Bone marrow (tissue), 2 donors: ENCODE results near the gene LMNA.
A peak's percentile ranks its signal among the peaks of the same experiment; 100 is the strongest.
"Not testable (repeated sequence)": the region's sequence is repeated elsewhere in the genome, so short reads cannot be mapped to it uniquely, and the experiment has no call there.

Experiments
- DNase-seq, 2 donors: peaks; one replicate each; lab custom pipeline; 2025; lab: John Stamatoyannopoulos, UW

Gene LMNA

DNA sequence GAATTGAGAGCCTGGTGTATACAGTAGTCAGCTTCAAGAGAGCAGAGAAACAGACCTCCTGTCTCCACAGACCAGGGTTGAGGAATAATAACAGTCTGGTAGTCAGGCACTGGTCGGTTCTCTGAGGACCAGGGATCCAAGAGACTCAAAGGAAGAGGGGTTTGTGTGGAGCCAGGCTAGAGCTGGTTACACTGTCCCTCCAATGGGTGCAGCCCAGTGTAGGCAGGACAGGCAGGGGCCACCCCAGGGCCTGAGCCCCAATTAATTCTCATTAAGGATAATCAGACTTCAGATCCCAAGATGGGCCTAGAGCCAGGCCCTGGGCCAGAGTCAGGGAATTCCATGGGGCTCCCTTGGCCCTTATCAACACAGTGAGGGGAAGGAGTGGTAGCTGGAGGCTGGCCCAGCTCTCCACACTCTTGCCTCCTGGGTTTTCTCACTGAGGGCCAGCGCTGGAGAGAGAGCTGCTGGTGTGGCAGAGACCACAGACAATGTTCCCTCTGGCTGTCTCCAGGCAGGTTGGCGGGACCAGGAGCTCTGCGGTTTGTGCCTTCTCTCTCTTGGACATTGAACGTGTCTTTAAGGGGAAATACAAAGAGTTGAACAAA is 48.0 kb downstream of the LMNA start:
- DNase-seq, result no peak

DNA sequence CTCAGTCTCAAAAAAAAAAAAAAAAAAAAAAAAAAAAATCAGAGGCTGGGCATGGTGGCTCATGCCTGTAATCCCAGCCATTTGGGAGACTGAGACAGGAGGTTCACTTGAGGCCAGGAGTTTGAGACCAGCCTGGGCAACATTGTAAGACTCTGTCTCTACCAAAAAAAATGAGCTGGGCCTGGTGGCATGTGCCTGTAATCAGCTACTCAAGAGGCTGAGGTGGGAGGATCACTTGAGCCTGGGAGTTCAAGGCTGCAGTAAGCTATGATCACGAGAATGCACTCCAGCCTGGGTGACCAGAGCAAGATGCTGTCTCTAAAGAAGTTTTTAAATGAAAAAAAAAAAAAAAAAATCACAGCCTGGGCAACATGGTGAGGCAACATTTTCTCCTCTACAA is 49.2 kb downstream of the LMNA start:
- no peak for DNase-seq

DNA sequence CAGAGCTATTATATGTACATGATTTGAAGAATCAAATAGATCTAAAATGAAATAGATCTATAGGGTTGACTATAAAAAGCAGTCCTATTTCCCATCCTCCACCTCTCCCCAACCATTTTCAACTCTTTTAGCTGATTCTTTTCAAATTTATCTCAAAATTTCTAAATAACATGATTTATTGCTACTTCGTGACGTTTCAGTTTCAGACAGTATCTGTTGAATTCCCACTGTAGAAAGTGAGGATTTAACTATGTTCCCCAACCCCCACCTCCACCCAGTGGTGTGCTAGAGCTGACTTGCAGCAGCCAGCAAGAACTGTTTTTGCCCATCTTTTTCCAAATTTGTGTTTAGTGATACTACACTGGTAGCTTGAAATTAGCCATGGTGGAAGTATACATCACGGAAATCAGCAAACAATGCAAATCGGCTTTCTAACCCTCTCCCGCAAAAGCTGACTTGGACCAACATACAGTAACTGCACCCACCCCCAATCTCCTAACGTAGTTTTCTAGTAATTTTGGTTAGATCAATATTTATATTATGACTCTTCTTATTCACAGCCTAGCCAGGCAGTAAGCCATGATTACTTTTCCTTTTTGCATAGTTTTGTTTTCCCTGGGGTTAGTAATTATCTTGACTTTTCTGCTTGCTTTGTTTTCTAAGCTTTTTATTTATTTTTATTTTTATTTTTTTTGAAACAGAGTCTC is 49.8 kb downstream of the LMNA start:
- no peak for DNase-seq

DNA sequence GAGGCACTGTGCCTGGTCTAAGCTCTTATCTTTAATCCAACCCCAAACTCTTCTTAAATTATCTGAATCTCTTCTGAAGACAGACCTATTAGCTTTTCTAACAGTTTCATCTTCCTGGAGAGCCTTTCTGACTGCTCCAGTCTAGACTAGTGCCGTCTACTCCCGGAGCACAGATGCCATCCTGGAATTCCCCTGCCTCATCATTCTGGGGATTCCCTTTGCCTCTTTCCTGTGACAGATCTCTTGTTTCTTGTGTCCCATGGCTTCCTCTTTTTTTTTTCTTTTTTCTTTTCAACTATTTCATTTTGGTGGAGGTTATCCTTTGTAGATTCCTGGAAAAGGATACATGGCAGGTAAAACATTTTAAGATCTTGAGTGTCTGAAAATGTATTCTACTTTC is 50.6 kb downstream of the LMNA start:
- peak in 1 of 2 donors; percentile 3 for DNase-seq

DNA sequence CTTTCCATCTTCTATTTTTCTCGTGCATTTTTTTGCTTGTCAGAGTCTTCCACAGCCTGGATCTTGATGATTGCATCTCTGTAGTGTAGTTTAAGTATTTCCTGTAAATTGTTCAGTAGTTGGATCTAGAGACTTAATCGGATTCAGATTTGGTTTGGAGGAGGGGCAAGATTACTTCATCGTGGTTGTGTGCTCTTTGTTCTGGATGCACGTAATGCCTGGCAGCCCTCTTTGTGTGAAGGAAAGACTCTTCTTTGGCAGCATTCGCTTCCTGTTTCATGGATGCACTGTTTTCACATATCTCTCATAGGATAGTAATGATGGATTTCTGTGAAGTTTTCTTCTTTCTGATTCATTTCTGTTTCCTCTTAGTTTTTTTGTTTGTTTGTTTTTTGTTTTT is 53.0 kb downstream of the LMNA start:
- no peak for DNase-seq

DNA sequence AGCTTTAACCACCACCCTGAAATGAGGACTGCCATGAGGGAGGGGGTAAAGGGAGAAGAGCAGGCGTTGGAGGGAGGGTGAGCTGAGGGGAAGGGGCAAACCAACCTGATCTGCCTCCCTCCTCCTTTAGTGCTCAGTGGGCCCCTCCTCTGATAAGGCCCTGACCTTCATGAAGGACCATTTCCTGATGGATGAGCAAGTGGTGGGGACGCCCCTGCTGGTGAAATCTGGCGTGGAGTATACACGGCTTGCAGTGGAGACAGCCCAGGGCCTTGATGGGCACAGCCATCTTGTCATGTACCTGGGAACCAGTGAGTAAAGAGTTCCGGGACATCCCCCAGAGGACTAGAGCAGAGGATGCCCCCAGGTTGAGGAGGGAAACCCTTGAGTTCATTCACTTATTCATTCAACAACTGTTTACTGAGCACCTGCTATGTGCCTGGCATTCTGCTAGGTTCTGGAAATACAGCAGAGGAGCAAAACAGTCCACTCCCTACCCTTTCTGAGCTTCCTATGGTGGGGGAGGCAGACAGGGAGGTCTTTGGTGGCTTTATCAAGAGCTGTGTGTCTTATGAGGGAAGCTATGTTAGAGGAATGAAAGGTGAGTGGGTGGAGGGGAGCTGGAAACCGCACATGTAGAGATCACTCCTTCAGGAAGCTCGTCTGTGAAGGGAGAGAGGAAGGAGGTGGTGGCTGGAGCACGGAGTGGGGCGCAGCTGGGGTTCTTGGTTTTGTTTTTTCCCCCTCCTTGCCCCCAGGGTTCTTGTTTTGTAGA is 58.4 kb downstream of the LMNA start:
- DNase-seq, result no peak

DNA sequence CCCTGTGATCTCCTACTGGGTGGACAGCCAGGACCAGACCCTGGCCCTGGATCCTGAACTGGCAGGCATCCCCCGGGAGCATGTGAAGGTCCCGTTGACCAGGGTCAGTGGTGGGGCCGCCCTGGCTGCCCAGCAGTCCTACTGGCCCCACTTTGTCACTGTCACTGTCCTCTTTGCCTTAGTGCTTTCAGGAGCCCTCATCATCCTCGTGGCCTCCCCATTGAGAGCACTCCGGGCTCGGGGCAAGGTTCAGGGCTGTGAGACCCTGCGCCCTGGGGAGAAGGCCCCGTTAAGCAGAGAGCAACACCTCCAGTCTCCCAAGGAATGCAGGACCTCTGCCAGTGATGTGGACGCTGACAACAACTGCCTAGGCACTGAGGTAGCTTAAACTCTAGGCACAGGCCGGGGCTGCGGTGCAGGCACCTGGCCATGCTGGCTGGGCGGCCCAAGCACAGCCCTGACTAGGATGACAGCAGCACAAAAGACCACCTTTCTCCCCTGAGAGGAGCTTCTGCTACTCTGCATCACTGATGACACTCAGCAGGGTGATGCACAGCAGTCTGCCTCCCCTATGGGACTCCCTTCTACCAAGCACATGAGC is 62.2 kb downstream of the LMNA start:
- no peak for DNase-seq

DNA sequence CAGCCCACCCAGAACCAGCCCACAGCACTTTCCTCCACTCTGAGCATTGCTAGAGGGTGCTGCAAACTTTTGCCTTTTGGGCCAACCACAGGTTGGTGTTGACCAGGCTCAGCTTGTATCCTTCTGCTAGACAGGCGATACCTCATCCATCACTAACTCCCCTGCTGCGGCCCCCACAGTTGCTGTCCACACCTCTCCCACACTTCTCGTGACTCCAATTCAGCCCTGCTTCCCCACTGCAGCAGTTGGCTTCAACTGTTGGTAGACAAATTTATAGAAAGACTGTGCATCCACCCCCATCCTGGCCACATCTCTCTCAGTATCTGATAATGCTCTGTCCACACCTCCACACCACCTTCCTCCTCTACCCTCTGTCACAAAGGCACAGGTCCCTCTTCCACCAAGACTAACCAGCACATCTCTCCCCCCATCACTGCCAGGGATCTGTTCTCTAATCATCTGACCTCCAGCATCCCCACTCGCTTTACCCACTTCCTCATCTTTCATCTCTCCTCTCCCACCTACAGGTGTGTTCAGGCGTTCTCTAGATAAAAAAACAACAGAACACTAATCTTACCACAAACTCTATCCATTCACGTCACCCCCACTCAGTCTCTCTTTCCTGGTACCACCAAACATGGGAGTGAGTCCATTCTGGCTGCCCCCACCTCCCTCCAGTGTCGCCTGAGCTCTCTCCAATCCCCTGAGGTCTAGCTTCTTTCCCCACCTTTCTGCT is 63.6 kb downstream of the LMNA start:
- no peak for DNase-seq

DNA sequence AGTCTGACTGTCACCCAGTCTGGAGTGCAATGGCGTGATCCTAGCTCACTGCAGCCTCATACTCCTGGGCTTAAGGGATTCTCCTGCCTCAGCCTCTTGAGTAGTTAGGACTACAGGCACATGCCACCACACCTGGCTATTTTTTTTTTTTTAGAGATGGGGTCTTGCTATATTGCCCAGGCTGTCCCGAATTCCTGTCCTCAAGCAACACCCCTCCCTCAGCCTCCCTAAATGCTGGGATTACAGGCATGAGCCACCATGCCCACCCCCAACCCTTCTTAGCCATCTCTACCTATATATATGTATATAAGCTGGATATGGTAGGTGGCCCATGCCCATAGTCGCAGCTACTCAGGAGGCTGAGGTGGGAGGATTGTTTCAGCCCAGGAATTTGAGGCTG is 66.0 kb downstream of the LMNA start:
- DNase-seq, result no peak

DNA sequence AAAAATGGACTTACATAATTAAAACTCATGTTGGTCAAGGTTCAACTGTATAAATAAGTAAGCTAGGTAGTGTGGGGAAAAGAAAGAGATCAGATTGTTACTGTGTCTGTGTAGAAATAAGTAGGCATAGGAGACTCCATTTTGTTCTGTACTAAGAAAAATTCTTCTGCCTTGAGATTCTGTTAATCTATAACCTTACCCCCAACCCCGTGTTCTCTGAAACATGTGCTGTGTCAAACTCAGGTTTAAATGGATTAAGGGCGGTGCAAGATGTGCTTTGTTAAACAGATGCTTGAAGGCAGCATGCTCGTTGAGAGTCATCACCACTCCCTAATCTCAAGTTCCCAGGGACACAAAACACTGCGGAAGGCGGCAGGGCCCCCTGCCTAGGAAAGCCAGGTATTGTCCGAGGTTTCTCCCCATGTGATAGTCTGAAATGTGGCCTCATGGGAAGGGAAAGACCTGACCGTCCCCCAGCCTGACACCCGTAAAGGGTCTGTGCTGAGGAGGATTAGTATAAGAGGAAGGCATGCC is 66.9 kb downstream of the LMNA start:
- not testable (repeated sequence) for DNase-seq

DNA sequence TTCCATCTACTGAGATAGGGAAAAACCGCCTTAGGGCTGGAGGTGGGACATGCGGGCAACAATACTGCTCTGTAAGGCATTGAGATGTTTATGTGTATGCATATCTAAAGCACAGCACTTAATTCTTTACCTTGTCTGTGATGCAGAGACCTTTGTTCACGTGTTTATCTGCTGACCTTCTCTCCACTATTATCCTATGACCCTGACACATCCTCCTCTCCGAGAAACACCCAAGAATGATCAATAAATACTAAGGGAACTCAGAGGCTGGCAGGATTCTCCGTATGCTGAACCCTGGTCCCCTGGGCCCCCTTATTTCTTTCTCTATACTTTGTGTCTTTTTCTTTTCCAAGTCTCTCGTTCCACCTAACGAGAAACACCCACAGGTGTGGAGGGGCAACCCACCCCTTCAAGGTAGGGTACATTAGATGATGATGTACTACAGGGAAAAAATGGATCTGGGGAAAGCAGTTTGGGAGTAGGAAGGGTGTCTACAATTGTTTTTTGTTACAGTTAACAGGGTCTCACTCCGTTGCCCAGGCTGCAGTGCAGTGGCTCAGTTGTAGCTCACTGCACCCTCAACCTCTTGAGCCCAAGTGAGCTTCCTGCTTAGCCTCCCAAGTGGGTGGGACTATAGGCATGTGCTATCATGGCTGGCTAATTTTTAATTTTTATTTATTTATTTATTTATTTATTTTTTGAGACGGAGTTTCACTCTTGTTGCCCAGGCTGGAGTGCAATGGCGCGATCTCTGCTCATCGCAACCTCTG is 67.7 kb downstream of the LMNA start:
- not testable (repeated sequence) for DNase-seq

DNA sequence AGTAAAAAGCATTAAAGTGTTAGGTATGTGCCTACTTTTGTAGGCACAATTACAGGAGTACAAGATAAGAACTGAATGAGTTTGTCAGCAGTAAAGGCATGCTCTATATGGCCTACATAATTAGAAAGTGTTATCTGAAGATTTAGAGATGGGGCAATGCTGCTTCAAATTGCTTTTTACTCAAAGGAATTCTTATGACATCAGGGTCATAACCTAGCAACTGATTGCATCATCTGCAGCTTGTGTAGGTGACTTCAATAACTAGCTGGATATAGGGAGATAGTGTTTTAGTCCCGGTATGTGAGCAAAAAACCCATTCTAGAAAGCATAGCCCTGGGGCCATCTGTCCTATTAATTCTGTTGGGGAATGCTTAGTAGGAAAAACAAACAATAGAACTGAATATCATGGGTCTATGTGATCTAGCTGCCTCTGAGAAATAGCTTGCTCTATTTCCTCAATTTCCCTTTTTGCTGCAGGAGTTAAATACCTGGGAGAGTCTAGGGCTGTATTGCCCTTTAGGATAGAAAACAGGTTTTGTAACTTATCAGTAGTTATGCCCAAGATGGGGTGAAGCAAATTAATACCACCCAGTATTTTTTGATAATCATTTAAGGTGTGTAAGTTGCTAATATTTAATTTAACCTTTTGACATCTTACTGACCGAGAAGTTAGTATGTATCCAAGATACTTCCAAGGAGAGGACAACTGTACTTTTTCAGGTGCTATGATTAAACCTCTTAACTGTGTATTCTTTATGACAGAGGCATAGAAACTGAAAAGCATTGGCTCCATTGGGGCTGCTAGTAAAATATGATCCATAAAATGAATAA is 72.1 kb downstream of the LMNA start:
- DNase-seq, result not testable (repeated sequence)
